GM18505 (cell line): ENCODE data around the gene TCOF1.

ENCODE experiments used
- ATAC-seq: cut with Tn5 transposase; IDR thresholded peaks from one replicate; pipeline ENCODE4 v1.9.1; 2021; ENCODE audit not compliant: unreplicated experiment
- POLR2A ChIP-seq: IDR thresholded peaks from 4 replicates; pipeline ENCODE4 v1.6.1; 2011; ENCODE audit warnings: borderline replicate concordance; ENCODE audit not compliant: insufficient read depth, insufficient read length; ENCODE audit errors: extremely low read depth

The TCOF1 gene

GRCh38 chr5:150318613-150319483 is 38.6 kb upstream of the TCOF1 start:
- no peak for ATAC-seq
- no peak for TF ChIP-seq POLR2A

GRCh38 chr5:150319484-150319790 is 38.1 kb upstream of the TCOF1 start:
- no peak for TF ChIP-seq POLR2A
- no peak for ATAC-seq

- ATAC-seq: no peak
- no peak for TF ChIP-seq POLR2A
Observed at GRCh38 chr5:150320044-150320613, 37.4 kb upstream of the TCOF1 start.

GRCh38 chr5:150321211-150321610 is 36.3 kb upstream of the TCOF1 start:
- ATAC-seq: no peak
- no peak for TF ChIP-seq POLR2A

GRCh38 chr5:150321784-150322183 is 35.7 kb upstream of the TCOF1 start:
- no peak for TF ChIP-seq POLR2A
- no peak for ATAC-seq

GRCh38 chr5:150322202-150322601 is 35.3 kb upstream of the TCOF1 start:
- ATAC-seq: no peak
- TF ChIP-seq POLR2A: no peak

- TF ChIP-seq POLR2A: no peak
Observed at GRCh38 chr5:150323092-150323491, 34.4 kb upstream of the TCOF1 start.

GRCh38 chr5:150323819-150324218 is 33.7 kb upstream of the TCOF1 start:
- ATAC-seq: no peak
- no peak for TF ChIP-seq POLR2A

More at GRCh38 chr5:150323092-150323491, 34.4 kb upstream of the TCOF1 start:
- no peak for ATAC-seq

GRCh38 chr5:150325426-150325825 is 32.1 kb upstream of the TCOF1 start:
- ATAC-seq: no peak
- no peak for TF ChIP-seq POLR2A

GRCh38 chr5:150326707-150327106 is 30.8 kb upstream of the TCOF1 start:
- no peak for ATAC-seq
- no peak for TF ChIP-seq POLR2A

- TF ChIP-seq POLR2A: no peak
- no peak for ATAC-seq
Observed at GRCh38 chr5:150327139-150327538, 30.4 kb upstream of the TCOF1 start.

GRCh38 chr5:150328515-150328914 is 29.0 kb upstream of the TCOF1 start:
- ATAC-seq: no peak

GRCh38 chr5:150329038-150329437 is 28.5 kb upstream of the TCOF1 start:
- TF ChIP-seq POLR2A: no peak
- no peak for ATAC-seq

More at GRCh38 chr5:150328515-150328914, 29.0 kb upstream of the TCOF1 start:
- TF ChIP-seq POLR2A: no peak

GRCh38 chr5:150329881-150330876 is 27.3 kb upstream of the TCOF1 start:
- no peak for TF ChIP-seq POLR2A
- no peak for ATAC-seq

- ATAC-seq: no peak
Observed at GRCh38 chr5:150333400-150333799, 24.1 kb upstream of the TCOF1 start.

More at GRCh38 chr5:150333400-150333799, 24.1 kb upstream of the TCOF1 start:
- TF ChIP-seq POLR2A: no peak
